K562 (cell line): ENCODE results near the gene TSSK6. TPM values are rescaled to one million over a fixed set of nuclear protein-coding genes. Genes with fewer than 3 reads are reported as not detected.

ENCODE experiments used
- ATF1 ChIP-seq, 2 experiments: fragments of 450-650 bp in 1 of 2; IDR thresholded peaks; 2 replicates each; pipeline ENCODE4 v1.6.1; 2016; ENCODE audit warnings: missing compliant biosample characterization in 1 of 2, missing genetic modification characterization in 1 of 2
- E2F4 ChIP-seq: sonication (generic); formaldehyde crosslinking; IDR thresholded peaks from 2 replicates; pipeline ENCODE4 v1.8.0; 2022; ENCODE audit warnings: mild to moderate bottlenecking, low read depth, missing genetic modification reagents
- SMARCA5 ChIP-seq: fragments of 450-650 bp; IDR thresholded peaks from 2 replicates; pipeline ENCODE4 v1.6.1; 2016
- SNRNP70 ChIP-seq: fragments of 200-400 bp; formaldehyde crosslinking; optimal IDR thresholded peaks from 2 replicates; pipeline ENCODE3; 2017; ENCODE audit warnings: low read depth, low read length
- ZNF518B ChIP-seq: fragments of 250-450 bp; sonication (Bioruptor Pico); IDR thresholded peaks from 2 replicates; pipeline ENCODE4 v1.5.0; 2021; ENCODE audit warnings: mild to moderate bottlenecking, moderate library complexity
- ZSCAN29 ChIP-seq: fragments of 450-650 bp; IDR thresholded peaks from 2 replicates; pipeline ENCODE4 v1.6.1; 2017
- polyA plus RNA-seq, 8 experiments: library from polyadenylated mRNA; depleted of rRNA in 4 of 8; stranded (reverse) in 5 of 8; unstranded in 3 of 8; fragments of >200 nt; fragmentation: Nextera tagmentation in 2 of 8; fragmentation: Illumina TruSeq in 1 of 8; extraction: Ambion mirVana in 2 of 8; extraction: Trizol in 1 of 8; gene quantifications; 2 replicates each; pipeline versions ENCODE4 v1.2.1 to v1.2.3, GENCODE V29; 2011 to 2014; ENCODE audit warnings: inconsistent platforms in 1 of 8, missing spikeins in 1 of 8
- total RNA-seq, 7 experiments: library from RNA; depleted of rRNA in 6 of 7; stranded (reverse); fragments of >200 nt in 6 of 7; fragmentation: Illumina TruSeq in 2 of 7; extraction: Trizol in 2 of 7; gene quantifications; 2 replicates each; pipeline versions ENCODE4 v1.2.1 to v1.2.3, GENCODE V29; 2011 to 2021; ENCODE audit warnings: low replicate concordance in 1 of 7
- TF ChIP-seq, protein P1 (sequence below): fragments of 450-650 bp; IDR thresholded peaks from 2 replicates; pipeline ENCODE4 v1.6.1; 2014; ENCODE audit warnings: low read depth, mild to moderate bottlenecking, moderate library complexity, borderline replicate concordance

Gene TSSK6
- total and polyA plus RNA-seq, 9 of the 15 experiments (the other 6 are each of a cell fraction or from before 2014, with no cell fraction given) = 0.21 to 2.6 (median 1.5) TPM; not detected in 3

DNA sequence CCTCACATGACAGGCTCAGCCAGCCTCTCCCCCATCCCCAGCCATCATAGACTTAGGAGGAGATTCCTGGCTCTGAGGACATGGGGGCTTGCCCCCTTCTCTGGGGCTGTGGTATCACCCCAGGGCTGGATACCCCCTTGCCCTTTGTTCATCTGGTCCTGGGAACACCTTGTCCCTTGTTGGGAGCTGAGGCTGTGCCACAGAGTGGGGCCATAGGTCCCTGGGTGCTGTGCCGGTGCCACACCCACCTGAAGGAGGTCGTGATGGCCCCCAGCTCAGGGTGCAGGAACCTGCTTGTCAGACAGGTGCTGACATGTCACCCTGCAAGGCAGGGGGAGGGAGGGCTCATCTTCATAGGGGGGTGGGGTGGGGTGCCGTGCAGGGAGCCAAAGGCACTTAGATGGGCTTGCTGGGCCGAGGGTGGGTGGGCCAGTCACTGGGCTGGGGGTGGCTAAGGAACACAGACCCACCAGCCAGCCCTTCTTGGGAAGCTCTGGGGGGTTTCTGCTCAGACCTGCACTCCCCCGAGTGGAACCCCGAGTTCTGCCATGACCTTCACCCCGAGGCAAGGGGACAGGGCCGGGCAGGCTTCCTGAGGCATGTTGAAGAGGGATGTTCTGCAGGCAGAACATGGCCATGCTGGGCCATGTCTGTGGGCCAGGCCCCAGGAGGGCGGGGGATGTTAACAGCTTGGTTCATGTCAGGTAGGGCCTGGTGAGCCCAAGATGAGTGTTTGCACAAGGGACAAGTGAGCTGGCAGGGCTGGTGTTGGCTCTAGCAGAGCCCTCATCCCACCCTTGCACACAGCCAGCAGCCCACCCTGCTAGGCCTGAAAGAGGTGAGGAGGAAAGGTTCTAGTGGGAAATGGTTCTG is 28.0 kb downstream of the TSSK6 start (continued):
- TF ChIP-seq E2F4 (no peak), ZSCAN29 (no peak), SNRNP70 (no peak), ZNF518B (CRISPR knock-in tag) (no peak), SMARCA5 (no peak), ATF1 (CRISPR knock-in tag; IDR thresholded peaks at IDR 0.05) (no peak), ATF1 (tag; IDR thresholded peaks at IDR 0.05) (no peak)
- TF ChIP-seq, protein P1, sequence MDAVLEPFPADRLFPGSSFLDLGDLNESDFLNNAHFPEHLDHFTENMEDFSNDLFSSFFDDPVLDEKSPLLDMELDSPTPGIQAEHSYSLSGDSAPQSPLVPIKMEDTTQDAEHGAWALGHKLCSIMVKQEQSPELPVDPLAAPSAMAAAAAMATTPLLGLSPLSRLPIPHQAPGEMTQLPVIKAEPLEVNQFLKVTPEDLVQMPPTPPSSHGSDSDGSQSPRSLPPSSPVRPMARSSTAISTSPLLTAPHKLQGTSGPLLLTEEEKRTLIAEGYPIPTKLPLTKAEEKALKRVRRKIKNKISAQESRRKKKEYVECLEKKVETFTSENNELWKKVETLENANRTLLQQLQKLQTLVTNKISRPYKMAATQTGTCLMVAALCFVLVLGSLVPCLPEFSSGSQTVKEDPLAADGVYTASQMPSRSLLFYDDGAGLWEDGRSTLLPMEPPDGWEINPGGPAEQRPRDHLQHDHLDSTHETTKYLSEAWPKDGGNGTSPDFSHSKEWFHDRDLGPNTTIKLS = no peak
